IMR-90 (cell line): ENCODE data around the gene GPRIN2. TPM values are rescaled to one million over a fixed set of nuclear protein-coding genes. Genes with fewer than 3 reads are reported as not detected.

Source experiments
- ATAC-seq: fragments of 200-7000 bp; cut with Tn5 transposase; 2 replicates; pipeline ENCODE4 v1.9.1; 2020; ENCODE audit warnings: low read depth, mild to moderate bottlenecking, moderate library complexity
- BruUV-seq: library from RNA; stranded (reverse); fragments of 400-500 nt; replicated peaks from 2 replicates; lab custom pipeline; 2021; lab: Mats Ljungman, UMichigan
- CTCF ChIA-PET: fragments of 300-600 bp; formaldehyde crosslinking; extraction: SDS; loops from one replicate; lab custom pipeline; 2021; ENCODE audit warnings: antibody characterized with exemption; lab: Yijun Ruan, JAX
- POLR2A ChIA-PET: fragments of 300-600 bp; sonication (Branson Sonifier 250); formaldehyde crosslinking; loops from one replicate; lab custom pipeline; 2022; ENCODE audit warnings: antibody characterized with exemption; ENCODE audit not compliant: unreplicated experiment; lab: Charles Lee
- DNase-seq: peaks from one replicate; pipeline ENCODE4 v3.0.0; 2013
- H2AFZ ChIP-seq: replicated peaks from 2 replicates; pipeline ENCODE3; 2013; ENCODE audit warnings: low read length, mild to moderate bottlenecking; ENCODE audit not compliant: poor library complexity
- H2AK5ac ChIP-seq: 2 replicates; pipeline ENCODE4 v1.6.1; 2013; ENCODE audit warnings: low read depth, low read length, inconsistent platforms
- H2AK9ac ChIP-seq: replicated peaks from 2 replicates; pipeline ENCODE3; 2013; ENCODE audit warnings: mild to moderate bottlenecking, low read depth, low read length, moderate library complexity; ENCODE audit not compliant: poor library complexity
- H2BK120ac ChIP-seq: 2 replicates; pipeline ENCODE4 v1.6.1; 2013; ENCODE audit warnings: low read depth, low read length, inconsistent platforms
- H2BK15ac ChIP-seq: 3 replicates; pipeline ENCODE4 v1.6.1; 2013; ENCODE audit warnings: low read depth, low read length, inconsistent platforms
- H2BK20ac ChIP-seq: 2 replicates; pipeline ENCODE4 v1.6.1; 2013; ENCODE audit warnings: low read depth, mild to moderate bottlenecking, inconsistent platforms, low read length, moderate library complexity
- H2BK5ac ChIP-seq: 2 replicates; pipeline ENCODE4 v1.6.1; 2013; ENCODE audit warnings: mild to moderate bottlenecking, low read depth, low read length, inconsistent platforms; ENCODE audit not compliant: poor library complexity, severe bottlenecking
- H3K14ac ChIP-seq: replicated peaks from 2 replicates; pipeline ENCODE4 v1.6.1; 2013; ENCODE audit warnings: low read depth, low read length, inconsistent platforms
- H3K18ac ChIP-seq: 2 replicates; pipeline ENCODE4 v1.6.1; 2013; ENCODE audit warnings: low read depth, low read length, control low read depth
- H3K23ac ChIP-seq: 2 replicates; pipeline ENCODE4 v1.6.1; 2013; ENCODE audit warnings: low read depth, low read length, inconsistent platforms
- H3K27ac ChIP-seq: 2 replicates; pipeline ENCODE4 v1.5.1; 2013; ENCODE audit warnings: mild to moderate bottlenecking, control low read depth, low read length; ENCODE audit not compliant: insufficient read depth
- H3K27me3 ChIP-seq: 2 replicates; pipeline ENCODE4 v1.6.1; 2013; ENCODE audit warnings: low read length; ENCODE audit not compliant: control insufficient read depth, insufficient read depth
- H3K36me3 ChIP-seq: 2 replicates; pipeline ENCODE4 v1.6.1; 2013; ENCODE audit warnings: low read length, mixed read lengths; ENCODE audit not compliant: control insufficient read depth, insufficient read depth
- H3K4ac ChIP-seq: 2 replicates; pipeline ENCODE4 v1.6.1; 2013; ENCODE audit warnings: low read depth, low read length, inconsistent platforms
- H3K4me1 ChIP-seq: 2 replicates; pipeline ENCODE4 v1.6.1; 2013; ENCODE audit warnings: low read length, mixed read lengths; ENCODE audit not compliant: control insufficient read depth, insufficient read depth
- H3K4me2 ChIP-seq: 2 replicates; pipeline ENCODE4 v1.6.1; 2013; ENCODE audit warnings: low read depth, mild to moderate bottlenecking, control low read depth, low read length, moderate library complexity
- H3K4me3 ChIP-seq: 2 replicates; pipeline ENCODE4 v1.5.1; 2013; ENCODE audit warnings: low read depth, mild to moderate bottlenecking, control low read depth, low read length, moderate library complexity; ENCODE audit not compliant: insufficient read depth
- H3K56ac ChIP-seq: 2 replicates; pipeline ENCODE4 v1.6.1; 2013; ENCODE audit warnings: low read length, inconsistent platforms; ENCODE audit not compliant: insufficient read depth; ENCODE audit errors: extremely low read depth
- H3K79me1 ChIP-seq, 2 experiments: 2 replicates each; pipeline ENCODE4 v1.6.1; 2013; ENCODE audit warnings: low read length in 2 of 2, inconsistent platforms in 1 of 2, low read depth in 1 of 2
- H3K9ac ChIP-seq: 2 replicates; pipeline ENCODE4 v1.6.1; 2013; ENCODE audit warnings: low read depth, low read length, control low read depth
- H3K9me1 ChIP-seq: 2 replicates; pipeline ENCODE4 v1.6.1; 2013; ENCODE audit warnings: low read length, inconsistent platforms; ENCODE audit not compliant: insufficient read depth
- H3K9me3 ChIP-seq: 2 replicates; pipeline ENCODE4 v1.6.1; 2013; ENCODE audit warnings: low read length; ENCODE audit not compliant: control insufficient read depth, insufficient read depth
- H4K20me1 ChIP-seq: 2 replicates; pipeline ENCODE4 v1.6.1; 2013; ENCODE audit warnings: low read length, inconsistent platforms; ENCODE audit not compliant: insufficient read depth
- H4K5ac ChIP-seq: 2 replicates; pipeline ENCODE4 v1.6.1; 2013; ENCODE audit warnings: mild to moderate bottlenecking, low read depth, low read length, control low read depth
- H4K8ac ChIP-seq, 2 experiments: 2 replicates each; pipeline ENCODE4 v1.6.1; 2013; ENCODE audit warnings: low read depth in 2 of 2, low read length in 2 of 2, control low read depth in 1 of 2, inconsistent platforms in 1 of 2
- H4K91ac ChIP-seq: 2 replicates; pipeline ENCODE4 v1.6.1; 2013; ENCODE audit warnings: low read depth, low read length, inconsistent platforms; ENCODE audit not compliant: insufficient read depth
- CEBPB ChIP-seq: IDR thresholded peaks from 2 replicates; pipeline ENCODE4 v1.6.1; 2012; ENCODE audit warnings: low read depth, low read length, improper control_type of control experiment
- MAFK ChIP-seq: IDR thresholded peaks from 2 replicates; pipeline ENCODE4 v1.6.1; 2012; ENCODE audit warnings: low read depth, low read length, improper control_type of control experiment
- MXI1 ChIP-seq: IDR thresholded peaks from 2 replicates; pipeline ENCODE4 v1.6.1; 2012; ENCODE audit warnings: low read depth, mild to moderate bottlenecking, low read length, moderate library complexity, borderline replicate concordance
- NFE2L2 ChIP-seq: fragments of 150-350 bp; IDR thresholded peaks from 2 replicates; pipeline ENCODE4 v1.6.1; 2016; ENCODE audit warnings: low read depth, mild to moderate bottlenecking, low read length
- POLR2A ChIP-seq: IDR thresholded peaks from 2 replicates; pipeline ENCODE4 v1.6.1; 2012; ENCODE audit warnings: mild to moderate bottlenecking, low read depth, low read length
- RAD21 ChIP-seq: IDR thresholded peaks from 2 replicates; pipeline ENCODE4 v1.6.1; 2012; ENCODE audit warnings: low read length, improper control_type of control experiment
- RFX5 ChIP-seq: IDR thresholded peaks from 2 replicates; pipeline ENCODE4 v1.8.0; 2012; ENCODE audit warnings: low read depth, mild to moderate bottlenecking, low read length, moderate library complexity
- WGBS, 2 experiments: methylation state at CpG; one replicate each; pipeline versions ENCODE4 v1.1.5 to v1.1.7; 2013; ENCODE audit warnings: missing lambda C conversion rate in 2 of 2; ENCODE audit not compliant: insufficient read length in 1 of 2; ENCODE audit errors: extremely low coverage in 2 of 2; 5-methylcytosine and 5-hydroxymethylcytosine counted together
- dilution Hi-C: fragments of 300-500 bp; cut with HindIII; formaldehyde crosslinking; loops from one replicate; pipeline ENCODE4 v1.14.3; 2018; ENCODE audit warnings: low sequenced_read_pairs; ENCODE audit not compliant: unreplicated experiment
- in situ Hi-C: fragments of 300-500 bp; cut with MboI; formaldehyde crosslinking; loops from 3 replicates; pipeline ENCODE4 v1.14.3; 2019; ENCODE audit warnings: low sequenced_read_pairs, inconsistent platforms, mixed read lengths
- intact Hi-C: fragments of 100-400 bp; cut with micrococcal nuclease; formaldehyde crosslinking; loops from 2 replicates; pipeline ENCODE4 v1.10.0; 2022
- polyA plus RNA-seq, 3 experiments: library from polyadenylated mRNA; depleted of rRNA; stranded (reverse); fragments of >200 nt; gene quantifications; 2 replicates each; pipeline ENCODE4 v1.2.3, GENCODE V29; 2012; ENCODE audit warnings: low replicate concordance in 1 of 3
- total RNA-seq: library from RNA; depleted of rRNA; stranded (reverse); fragments of >200 nt; gene quantifications from 2 replicates; pipeline ENCODE4 v1.2.3, GENCODE V29; 2012
- TF ChIP-seq, protein P1 (sequence below): conservative IDR thresholded peaks from 2 replicates; pipeline ENCODE4 v1.5.1; 2012; ENCODE audit warnings: mild to moderate bottlenecking, low read depth, low read length, improper control_type of control experiment
- TF ChIP-seq, protein P2 (sequence below): fragments of 150-350 bp; IDR thresholded peaks from 2 replicates; pipeline ENCODE4 v1.6.1; 2017; ENCODE audit warnings: mild to moderate bottlenecking, antibody characterized with exemption, low read length, low read depth

Gene GPRIN2
- total and polyA plus RNA-seq, 2 of the 4 experiments (the other 2 are of a cell fraction): under 0.01 TPM; not detected in 1

DNA sequence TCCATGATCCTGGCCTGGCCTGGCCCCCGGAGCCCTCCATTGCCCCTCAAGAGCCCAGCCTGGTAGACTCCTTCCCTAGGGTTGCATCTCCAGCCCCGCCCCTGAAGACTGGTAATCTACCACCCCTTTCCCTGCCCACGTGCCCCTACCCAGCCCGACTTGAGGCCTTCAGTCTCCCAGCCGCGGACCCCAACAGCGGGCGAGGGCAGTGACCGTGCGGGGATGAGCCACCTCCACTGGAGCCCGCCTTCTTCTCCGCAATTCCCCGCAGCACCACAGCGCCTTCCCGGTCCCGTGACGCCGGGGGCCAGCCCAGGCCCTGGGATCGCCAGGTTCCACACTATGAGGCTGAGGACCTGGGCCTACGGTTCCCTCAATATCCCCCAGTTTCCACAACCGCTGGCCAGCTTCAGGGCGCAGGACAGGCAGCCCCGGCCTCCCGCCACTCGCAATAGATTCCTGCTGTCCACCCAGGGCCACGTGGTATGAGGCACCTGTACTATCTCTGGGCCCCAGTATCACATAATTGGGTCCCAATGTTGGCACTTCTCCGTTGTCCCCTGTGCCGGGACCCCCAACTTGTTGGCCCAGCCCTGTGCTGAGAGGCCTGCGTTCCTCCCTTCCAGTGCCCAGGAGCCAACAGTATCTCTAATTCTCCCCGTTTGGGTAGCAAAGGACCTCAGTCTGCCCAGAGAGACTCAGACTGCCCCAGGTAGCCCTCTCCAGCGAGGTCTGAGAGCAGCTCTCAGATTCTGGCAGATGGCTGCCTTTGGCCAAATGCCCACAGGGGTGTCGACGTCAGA is 1.1 kb upstream of the GPRIN2 start:
- Histone ChIP-seq H2AK5ac (no peak overlapping the region), H4K5ac (no peak overlapping the region), H3K79me1 (no peaks in the 10 kb centered on the region), H4K8ac (no peak overlapping the region), H2BK120ac (no peak overlapping the region), H3K9me1 (no peaks in the 10 kb centered on the region; the same call in 1 of the 2 replicates), H2BK20ac (no peak overlapping the region), H2BK15ac (no peak overlapping the region), H3K18ac (no peak overlapping the region), H3K14ac (no peak overlapping the region), H3K23ac (no peak overlapping the region), H4K20me1 (no peaks in the 10 kb centered on the region), H2BK5ac (no peak overlapping the region), H3K56ac (no peak overlapping the region), H3K27ac (no peak overlapping the region), H3K36me3 (no peaks in the 10 kb centered on the region), H3K27me3 (peaks cover 76% of the 10 kb centered on the region), H3K4ac (no peak overlapping the region), H4K91ac (no peak overlapping the region), H2AK9ac (no peak overlapping the region), H3K4me3 (no peak overlapping the region), H3K4me2 (no peak overlapping the region), H2AFZ (peak overlapping the region; percentile 59), H3K4me1 (no peaks in the 10 kb centered on the region; the same call in 1 of the 2 replicates), H3K9ac (no peak overlapping the region), H3K9me3 (no peaks in the 10 kb centered on the region)
- in situ Hi-C loops: no loop called here
- ChIA-PET POLR2A (no interaction called here), CTCF (no interaction called here)
- ATAC-seq (no peak), DNase-seq (no peak)
- intact Hi-C loops: no loop called here
- 84% methylated on average over 31 of the region's 33 CpGs; no CpG with 5 or more reads in 1 of the 2 experiments for WGBS, 2 experiments
- TF ChIP-seq MXI1: no peak
- TF ChIP-seq MAFK: no peak
- TF ChIP-seq, protein P1, sequence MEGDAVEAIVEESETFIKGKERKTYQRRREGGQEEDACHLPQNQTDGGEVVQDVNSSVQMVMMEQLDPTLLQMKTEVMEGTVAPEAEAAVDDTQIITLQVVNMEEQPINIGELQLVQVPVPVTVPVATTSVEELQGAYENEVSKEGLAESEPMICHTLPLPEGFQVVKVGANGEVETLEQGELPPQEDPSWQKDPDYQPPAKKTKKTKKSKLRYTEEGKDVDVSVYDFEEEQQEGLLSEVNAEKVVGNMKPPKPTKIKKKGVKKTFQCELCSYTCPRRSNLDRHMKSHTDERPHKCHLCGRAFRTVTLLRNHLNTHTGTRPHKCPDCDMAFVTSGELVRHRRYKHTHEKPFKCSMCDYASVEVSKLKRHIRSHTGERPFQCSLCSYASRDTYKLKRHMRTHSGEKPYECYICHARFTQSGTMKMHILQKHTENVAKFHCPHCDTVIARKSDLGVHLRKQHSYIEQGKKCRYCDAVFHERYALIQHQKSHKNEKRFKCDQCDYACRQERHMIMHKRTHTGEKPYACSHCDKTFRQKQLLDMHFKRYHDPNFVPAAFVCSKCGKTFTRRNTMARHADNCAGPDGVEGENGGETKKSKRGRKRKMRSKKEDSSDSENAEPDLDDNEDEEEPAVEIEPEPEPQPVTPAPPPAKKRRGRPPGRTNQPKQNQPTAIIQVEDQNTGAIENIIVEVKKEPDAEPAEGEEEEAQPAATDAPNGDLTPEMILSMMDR: no peak
- no peak for TF ChIP-seq POLR2A
- no peak for TF ChIP-seq NFE2L2
- TF ChIP-seq, protein P2, sequence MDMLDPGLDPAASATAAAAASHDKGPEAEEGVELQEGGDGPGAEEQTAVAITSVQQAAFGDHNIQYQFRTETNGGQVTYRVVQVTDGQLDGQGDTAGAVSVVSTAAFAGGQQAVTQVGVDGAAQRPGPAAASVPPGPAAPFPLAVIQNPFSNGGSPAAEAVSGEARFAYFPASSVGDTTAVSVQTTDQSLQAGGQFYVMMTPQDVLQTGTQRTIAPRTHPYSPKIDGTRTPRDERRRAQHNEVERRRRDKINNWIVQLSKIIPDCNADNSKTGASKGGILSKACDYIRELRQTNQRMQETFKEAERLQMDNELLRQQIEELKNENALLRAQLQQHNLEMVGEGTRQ: no peak
- TF ChIP-seq CEBPB: no peak
- no peak for TF ChIP-seq RFX5
- TF ChIP-seq RAD21: no peak
- BruUV-seq: no TSS peak
- dilution Hi-C loops: no loop called here
